ENCODE results near the gene LTBP3.

LTBP3 gene

DNA sequence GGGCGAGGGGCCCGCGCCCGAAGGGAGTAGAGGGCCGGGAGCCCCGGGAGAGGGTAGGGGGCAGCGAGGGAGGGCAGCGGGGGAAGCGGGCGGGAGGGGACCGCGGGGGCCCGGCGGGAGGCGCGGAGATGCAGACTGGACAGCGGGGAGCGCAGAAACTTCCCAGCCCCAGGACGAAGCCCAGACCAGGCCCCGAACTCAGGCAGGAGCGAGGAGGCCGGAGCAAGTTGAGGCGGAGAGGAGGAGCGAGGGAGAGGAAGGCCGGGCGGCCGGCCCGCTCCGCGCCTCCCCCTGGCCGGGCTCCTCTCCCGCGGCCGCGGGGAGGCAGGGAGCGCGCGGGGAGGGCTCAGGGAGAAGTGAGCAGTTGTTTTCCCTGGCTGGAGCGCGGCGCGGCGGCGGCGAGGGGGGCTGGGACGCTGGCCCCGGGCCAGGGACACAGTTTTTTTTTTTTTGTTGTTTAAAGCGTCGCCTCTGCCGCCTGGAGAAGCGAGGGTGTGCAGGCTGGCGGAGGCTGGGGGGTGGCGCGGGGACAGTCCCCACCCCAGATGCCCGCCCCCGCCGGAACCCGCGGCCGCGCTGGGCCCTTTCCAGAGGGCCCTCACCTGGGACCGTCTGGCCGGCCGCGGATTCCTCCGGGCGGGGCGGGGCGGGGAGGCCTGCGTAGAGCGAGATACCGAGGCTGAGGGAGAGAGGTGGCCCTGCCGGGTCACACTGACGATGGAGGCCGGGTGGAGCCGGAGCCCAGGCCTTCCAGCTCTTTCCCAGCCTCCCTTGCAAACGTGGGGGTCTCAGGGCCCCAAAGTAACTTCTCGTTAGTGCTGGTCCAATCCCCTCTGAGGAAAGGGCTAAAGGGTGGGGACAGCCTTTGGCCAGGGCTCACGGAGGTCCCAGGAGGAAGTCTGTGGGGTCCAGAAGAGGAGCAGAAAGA is at the start of gene LTBP3:
LTBP3 (minus strand) TSS at position 358 of the 928 bp plus-strand sequence. CDS start 400 bp downstream, outside the sequence.
- peak in 57 of 58 donors; percentile 16 to 89 (median 78) for DNase-seq

DNA sequence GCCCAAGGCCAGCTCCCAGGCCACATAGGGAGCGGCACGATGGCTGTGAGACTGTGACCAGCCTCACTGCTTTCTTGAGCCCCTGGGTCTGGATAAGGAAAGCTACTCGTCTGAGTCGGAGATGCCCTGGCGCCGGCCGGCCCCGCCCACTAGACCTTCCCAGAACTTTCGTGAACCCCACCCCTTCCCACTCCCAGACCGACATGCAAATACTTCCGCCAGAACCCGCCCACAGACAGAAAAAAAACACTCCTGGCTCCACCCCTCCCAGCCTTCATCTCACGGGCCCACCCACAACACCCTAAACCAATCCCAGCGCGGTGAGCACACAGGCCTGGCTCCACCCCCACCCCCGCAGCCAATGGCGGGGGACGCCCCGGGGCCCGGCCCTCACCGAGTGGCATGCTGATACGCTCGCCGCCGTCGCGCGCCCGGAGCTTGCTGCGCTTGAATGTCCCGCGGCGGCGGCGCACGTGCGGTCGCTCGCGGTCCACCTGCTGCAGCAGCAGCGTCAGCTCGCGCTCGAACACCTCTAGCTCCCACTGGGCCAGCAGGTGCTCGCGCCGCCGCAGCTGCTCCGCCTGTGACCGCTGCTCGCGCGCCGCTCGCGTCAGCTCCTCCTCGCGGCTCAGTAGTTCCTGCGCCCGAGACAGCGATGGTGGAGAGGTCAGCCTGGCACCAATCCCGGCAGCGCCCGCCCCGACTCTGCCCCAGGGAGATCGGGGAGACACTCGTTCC is 48.9 kb upstream of the LTBP3 start:
- DNase-seq = peak; percentile 45 to 97 (median 93)

DNA sequence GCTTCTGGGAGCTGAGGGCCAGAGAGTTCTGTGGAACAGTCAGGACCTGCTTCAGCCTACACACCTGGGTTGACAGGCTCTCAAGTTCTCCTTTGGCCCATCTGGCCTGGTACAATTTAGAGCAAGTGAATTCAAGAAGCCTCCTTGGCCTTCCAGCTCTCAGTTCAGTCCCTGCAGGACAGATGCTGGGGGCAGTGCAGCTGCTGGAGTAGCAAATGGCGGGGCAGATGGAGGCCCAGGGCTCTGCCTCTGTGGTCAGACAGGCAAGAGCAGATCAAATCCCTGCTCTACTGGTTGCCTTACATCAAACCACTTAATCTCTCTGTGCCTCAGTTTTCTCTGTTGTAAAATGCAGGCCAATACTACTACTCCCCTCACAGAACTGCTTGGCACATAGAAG is 46.1 kb upstream of the LTBP3 start:
- DNase-seq = no peak

DNA sequence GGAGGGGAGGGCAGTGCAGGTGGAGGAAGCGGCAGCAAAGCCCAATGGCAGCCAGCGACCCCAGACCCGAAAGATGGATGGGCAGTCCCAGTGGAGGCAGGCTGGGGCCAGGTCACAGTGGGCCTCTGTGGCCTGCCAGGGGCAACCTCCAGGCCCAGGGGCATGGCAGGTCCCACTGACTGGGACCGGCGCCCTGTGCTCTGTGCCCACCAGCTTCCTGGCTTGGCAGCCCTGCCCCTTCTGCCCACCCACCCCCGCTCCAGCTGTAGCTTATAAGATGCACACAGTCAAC is 41.7 kb upstream of the LTBP3 start:
- no peak for DNase-seq

DNA sequence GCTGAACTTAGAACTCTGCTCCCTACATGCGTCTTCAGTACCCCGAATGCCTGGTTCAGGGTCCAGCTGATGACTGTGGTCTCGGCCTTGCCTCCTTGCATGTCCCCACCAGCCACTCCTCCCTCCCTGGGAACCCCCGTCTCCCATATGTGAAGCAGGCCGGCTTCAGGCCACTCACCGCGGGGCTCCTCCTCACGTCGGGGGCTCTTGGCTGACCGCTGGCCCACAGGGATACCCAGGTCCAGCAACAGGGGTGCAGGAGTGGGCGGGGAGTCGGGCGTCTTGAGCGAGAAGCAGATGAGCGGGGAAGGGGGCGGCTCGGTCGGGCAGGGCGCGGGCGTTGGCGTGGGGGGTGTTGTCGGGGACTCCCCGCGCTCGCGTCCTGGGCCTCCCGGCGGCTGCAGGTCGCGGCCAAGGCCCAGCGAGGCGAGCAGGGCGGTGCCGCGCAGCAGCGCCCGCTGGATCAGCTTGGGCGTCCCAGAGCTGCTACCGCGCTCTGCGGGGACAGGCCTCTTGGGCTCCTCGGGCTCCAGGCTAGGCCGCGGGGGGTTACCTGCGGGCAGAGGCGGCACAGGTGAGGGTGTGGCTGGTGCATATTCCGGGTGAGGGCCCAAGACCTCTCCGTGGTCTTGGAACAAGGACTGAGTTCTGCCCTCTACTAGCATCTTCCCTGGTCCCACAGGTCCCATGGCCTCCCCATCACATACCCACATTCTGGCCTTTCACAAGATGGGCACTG is 41.2 kb upstream of the LTBP3 start:
- no peak for DNase-seq

DNA sequence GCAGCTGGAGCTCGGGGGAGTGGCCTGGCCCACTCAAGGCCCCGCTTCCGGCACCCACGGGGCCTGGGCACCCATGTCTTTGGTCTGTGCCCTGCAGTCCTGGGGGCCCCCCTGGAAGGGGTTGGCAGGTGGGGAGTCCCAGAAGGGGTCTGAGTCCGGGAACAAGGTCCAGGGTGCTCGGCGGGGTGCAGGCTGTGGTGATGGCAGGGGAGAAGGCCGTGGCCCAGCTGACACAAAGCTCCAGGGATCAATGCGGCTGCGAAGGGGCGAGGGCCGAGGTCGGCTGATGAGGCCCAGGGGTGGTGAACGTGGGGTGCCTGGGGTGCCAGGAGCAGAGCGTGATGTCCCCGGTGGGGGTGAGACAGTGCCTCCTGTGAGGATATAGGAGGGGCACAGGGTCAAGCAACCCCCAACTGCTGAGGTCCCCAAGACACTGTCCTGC is 40.1 kb upstream of the LTBP3 start:
- no peak for DNase-seq

DNA sequence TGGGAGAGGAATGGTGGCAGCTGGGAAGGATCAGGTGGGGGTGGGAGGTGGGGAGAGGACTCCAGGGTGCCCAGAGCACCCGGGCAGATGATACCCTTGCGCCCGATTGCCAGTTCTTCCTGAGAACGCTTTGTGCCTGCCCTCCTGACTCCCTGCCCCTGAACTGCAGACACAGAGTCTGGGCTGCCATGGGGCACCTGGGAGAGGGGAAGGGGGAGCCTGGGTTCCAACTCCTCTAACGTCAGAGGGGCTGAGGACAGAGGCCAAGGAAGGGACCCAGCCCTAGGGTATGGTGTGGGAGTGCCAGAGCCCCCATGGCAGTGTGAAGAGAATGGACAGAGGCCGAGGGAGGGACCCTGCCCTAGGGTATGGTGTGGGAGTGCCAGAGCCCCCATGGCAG is 38.4 kb upstream of the LTBP3 start:
- DNase-seq = no peak

DNA sequence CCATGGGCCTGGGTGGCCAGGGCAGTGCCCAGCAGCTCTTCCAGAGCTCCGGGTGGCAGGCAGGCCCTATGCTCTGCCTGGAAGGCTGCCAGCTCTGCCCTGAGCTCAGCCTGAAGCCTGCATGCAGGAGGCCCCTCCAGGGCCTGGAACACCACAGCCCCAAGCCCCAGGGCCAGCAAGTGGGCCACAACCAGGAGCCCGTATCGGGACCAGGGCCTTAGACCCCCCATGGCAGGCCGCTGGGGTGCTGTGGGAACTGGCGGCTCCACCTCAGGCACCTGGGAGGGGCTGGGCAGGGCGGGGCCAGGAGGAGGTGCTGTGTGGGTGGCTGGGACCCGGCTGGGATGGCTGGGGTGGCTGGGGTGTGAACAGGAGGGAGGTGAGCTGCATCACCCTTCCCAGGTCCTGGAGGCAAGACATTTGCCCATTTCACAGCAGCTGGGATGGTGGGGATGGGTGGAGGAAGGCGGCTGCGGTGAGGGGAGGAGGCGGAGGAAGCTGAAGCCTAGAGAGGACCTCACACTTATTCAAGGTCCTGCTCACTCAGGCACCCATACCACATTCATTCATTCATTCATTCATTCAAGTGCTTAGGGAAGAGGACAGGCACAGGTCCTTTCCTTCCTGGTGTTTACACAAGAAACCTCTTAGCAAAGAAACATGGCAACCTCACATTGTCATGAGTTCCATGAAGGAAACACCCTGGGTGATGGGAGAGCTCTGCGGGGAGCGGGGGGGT is 37.6 kb upstream of the LTBP3 start, which contains the start of gene KCNK7:
KCNK7 (minus strand) TSS at position 258 of the 739 bp plus-strand sequence; CDS start at position 230, 28 bp downstream.
- no peak for DNase-seq

DNA sequence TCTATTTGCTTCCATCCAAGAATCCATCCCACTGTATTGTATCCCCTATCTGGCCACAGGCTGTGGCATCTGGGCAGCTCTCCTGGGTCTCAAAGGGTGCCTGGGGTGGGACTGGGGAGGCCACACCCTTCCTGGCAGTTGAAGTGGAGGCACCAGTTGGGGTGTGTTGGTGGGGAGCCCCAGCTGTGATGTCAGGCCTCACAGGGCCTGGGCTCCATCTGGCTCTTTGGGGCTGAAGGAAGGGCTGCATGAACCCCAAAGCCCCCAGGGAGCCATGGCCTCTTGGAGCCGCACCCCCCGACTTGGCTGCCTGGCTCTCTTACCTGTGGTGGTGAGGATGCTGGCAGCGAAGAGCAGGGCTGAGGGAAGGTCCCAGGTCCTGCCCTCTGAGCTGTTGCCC is 37.0 kb upstream of the LTBP3 start:
- no peak for DNase-seq

DNA sequence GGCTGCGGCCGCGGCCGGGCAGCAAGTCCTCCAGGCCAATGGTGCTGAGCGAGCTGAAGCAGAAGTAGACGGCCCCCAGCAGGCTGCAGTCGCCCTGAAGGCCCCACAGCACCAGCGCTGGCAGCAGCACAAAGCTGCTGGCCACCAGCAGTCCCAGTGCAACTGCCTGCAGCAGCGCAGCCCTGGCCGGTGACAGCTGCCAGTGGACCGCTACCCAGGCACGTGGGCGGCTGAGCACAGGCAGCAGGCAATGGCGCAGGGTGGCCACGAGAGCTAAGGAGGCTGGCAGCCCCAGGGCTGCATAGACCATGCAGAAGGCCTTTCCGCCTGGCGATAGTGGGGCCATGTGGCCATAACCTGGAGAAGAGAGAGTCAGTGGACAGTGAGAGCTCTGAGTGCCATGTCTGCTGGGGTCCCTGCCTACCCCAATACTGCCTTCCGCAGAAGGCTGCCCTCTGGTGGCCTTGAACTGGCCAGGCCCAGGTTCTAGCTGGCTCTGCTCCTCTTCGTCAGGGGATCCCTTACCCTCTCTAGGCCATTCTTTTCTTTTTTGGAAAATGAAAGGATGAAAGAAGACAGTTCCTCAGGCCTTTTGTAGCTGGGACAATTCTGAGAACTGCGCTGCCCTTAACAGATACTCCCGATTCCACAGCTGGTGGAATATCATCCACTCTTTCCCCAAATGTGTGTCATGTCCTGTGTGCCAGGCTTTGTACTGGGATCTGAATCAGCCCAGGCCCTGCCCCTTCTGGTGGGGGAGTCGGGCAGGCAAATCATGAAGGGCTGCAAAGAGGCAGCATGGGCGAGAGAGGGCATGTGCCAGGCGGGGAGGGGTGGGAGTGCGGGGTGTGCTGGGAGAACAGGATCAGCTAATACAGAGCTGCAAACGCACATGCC is 35.6 kb upstream of the LTBP3 start:
- peak in 51 of 58 donors; percentile 26 to 84 (median 72) for DNase-seq

DNA sequence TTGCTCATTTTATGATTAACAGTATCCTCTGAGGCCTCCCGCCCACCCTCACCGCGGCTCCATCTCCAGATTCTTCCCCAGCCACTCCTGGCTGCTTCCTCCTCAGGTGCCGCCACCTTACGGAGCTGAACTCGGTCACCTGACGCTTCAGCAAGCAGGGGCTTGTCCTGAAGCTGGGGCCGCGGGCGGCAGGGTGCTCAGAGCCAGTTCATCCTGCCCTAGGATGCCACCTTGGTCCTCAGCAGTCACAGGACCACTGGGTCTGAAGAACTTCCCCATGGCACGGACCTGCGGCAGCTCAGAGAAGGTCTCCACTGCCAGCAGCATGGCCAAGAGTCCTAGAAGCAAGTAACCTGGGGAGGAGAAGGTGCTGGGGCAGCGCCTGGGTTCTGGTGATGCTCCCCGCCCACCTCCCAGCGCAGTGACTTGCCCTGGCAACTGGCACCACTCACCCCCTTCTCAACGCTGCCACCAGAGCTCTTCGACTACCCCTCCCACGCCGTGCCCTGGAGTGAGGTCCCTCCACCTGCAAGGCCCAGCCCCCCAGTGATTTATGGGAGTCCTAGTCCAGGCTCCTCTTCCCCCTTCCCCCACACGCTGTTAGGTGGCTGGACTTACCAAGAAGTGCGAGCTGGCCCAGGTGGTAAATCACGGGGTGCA is 34.8 kb upstream of the LTBP3 start:
- DNase-seq = no peak

DNA sequence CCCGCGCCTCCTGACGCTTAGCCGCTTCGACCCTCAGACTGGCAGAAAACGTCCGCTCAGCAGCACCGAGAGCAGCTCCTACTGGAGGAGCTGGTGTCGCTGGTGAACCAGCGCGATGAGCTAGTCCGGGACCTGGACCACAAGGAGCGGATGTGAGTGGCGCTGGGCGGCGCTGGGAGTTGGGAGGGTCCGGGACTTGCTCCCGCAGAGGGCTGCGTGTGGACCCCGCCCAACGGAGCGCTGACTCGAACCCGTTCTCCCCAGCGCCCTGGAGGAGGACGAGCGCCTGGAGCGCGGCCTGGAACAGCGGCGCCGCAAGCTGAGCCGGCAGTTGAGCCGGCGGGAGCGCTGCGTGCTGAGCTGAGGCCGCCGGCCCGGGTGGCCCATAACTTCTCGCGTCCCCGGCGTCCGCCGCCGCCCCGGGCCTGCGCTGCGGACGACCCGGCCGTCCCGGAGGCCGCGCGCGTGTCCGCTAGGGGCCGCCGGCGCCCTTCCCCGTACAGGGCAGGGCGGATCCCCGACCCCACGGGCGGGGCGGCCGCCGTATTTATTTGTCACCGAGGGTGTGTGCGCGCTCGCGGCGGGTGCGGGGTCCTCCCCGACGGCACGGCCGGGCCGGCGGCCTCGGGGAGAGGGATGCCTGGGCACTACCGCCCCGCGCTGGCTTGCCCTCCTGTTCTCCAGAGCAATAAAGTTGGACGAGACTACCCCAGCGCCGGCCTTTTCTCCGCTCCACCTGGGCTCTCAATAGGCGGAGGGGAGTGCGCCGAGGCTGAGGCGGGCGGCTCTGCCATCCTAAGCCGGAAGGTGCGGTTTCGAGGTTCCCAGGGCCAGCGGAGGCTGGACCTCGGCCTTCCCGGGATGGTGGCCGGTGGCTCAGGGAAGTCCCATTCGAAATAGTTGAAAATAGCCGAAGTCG is 34.0 kb upstream of the LTBP3 start:
- DNase-seq = no peak

DNA sequence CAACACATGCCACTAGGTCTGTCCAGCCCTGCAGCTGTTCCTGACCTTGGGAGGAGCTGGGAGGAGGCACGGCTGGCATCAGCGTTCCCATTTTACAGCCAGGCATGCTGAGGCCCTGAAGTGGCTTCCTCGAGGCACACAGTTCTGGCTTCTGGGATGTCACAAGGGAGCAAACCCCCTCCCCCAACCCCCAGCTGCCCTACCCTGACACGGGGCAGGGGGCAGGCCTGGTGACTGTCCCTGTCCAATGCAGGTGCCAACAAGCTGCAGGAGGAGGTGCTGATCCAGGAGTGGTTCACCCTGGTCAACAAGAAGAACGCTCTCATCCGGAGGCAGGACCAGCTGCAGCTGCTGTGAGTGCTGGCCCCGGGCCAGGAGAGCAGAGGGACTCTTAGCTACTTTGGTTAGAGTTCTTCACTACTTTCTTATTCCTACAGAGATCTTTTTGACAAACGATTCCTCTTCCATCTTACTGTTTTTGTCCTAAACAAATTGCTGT is 32.1 kb upstream of the LTBP3 start:
- DNase-seq = peak in 1 of 58 donors; percentile 27

DNA sequence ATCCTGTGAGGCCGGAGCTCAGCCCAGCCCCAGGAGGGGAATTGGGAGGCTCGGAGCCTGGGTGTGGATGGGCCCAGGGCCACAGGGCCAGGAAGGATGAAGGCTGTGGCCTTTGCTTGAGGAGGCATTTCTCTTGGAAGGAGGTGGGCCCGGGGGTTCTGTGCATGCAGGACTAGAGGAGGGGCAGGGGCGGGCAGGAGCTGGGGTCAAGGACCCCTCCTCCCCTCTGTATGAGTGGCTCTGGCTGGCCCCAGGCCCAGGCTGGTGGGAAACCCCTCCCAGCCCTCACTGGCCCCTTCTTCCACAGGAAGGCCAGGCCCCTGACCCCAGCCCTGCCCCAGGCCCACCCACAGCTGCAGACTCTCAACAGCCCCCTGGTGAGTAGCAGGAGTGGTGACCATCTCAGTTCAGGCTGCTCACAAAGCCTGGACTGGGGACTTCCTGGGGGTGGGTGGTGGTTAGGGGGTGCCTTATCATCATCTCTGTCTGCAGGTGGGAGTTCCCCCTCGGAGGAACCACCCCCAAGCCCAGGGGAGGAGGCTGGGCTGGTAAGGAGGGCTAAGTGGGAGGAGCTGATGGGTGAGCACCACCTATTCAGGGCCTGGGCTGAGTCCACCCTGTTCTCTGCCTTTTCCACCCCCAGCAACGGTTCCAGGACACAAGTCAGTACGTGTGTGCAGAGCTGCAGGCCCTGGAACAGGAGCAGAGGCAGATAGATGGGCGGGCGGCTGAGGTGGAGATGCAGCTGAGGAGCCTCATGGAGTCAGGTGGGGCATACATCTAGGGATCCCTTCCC is 31.5 kb upstream of the LTBP3 start:
- DNase-seq = no peak

DNA sequence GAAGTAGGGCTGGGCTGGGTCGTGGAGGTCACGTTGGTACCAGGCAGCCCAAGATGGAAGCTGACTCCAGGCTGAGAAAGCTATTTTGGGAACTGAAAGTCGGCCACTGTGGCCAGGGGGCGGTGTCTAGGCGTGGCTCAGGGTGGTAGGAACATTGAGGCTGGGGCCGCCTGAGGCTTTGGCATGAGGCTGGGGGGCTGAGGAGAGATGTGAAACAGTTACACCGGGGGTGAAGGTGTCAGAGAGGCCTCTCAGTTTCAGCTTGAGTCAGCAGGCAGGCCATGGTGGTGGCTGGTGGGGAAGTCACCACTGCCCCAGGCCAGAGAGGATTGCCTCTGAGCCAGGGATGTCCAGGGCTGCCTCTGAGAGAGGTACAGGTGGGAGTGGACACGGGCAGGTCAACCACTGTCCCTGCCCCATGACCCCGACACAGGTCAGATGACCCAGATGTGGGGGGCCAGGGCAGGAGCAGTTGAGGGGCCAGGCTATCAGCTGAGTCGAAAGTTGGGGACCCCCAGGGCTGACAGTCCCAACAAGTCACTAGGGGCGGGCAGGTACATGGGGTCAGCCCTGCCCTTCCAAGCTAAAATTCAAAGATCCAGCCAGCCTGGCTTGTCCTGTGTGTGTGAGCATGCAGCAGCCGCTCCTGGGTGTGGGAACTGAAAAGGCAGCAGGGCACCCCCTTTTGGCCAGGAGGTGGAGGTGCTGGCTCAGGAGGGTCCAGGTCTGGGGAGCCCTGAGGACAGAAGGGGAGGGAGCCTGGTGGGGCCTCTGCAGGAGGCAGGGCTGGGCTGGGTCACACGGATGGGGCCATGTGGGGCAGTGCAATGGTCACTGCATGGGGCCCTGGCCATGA is 30.3 kb upstream of the LTBP3 start:
- DNase-seq = peak in 9 of 58 donors; percentile 10 to 35 (median 18)

DNA sequence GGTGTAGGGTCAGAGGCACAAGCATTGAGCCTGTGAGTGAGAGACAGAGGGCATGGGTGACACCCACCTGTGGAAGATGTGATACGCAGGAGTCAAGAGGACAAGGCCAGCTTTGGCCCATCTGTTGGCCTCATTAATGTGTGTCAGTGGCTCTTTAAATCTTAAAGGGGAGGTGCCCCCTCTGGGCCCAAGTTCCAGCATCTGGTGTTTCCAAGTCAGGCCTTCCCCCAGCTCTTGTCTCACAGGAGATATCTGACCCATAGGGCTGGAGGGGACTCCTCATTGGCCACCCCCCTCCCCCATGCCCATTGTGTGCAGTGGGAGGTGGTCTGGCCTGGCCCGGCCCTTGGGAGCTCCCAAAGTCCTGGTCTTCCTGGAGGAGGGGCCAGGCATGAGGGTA is 28.5 kb upstream of the LTBP3 start:
- no peak for DNase-seq
